HG03139 (cell line): ENCODE measurements around the gene NFIC.

Experiments used
- ATAC-seq: cut with Tn5 transposase; IDR thresholded peaks from one replicate; pipeline ENCODE4 v1.9.1; 2021; ENCODE audit not compliant: unreplicated experiment

Gene NFIC

DNA sequence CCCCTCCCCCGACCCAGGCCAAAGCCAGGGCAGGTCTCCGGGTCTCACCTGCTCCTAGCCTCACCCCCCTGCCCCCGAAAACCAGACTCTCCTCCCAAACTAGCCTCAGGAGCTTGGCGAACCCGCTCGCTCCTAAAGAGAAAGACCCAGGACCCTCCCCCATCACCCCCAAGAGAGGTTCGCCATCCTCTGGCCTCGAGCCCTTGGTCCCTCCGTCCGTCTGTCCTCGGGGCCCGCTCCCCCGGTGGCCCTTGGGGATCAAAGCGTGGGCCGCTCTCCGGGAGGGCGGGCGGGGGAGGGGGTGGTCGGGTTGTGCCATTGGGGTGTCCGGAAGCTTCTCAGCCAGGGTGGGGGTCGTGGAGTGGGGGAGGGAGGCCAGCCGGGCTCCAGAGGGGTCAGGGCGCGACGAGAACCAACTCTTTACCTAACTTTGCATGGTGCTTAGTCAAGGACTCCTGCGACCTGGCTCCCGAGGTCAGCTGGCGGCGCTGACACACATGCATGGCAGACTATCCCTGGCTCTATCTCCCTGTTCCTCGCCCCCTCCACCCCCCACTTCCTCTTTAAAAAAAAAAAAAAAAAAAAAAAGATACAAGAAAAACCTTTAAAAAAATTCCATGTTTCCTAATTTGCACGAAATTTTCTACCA, 98.3 kb downstream of the NFIC start:
- no peak for ATAC-seq

DNA sequence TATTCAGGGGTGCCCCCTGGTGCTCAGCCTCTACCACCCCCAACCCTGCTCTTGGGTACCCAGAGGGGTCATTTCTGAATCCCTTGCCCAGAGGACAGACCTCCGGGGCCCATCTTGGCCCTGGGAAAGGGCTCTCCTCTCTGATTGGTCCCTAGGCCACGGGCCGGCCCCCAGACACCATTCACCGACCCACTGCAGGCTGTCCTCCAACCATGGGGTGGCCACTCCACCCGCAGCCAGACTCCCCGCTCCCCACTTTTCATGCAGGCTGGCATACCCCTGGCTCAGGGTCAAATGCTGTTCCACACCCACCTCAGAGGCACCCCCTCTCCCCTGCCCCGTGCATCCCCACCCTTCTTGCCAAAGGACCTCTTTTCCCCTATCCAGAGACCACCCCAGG, 99.2 kb downstream of the NFIC start:
- ATAC-seq: no peak

DNA sequence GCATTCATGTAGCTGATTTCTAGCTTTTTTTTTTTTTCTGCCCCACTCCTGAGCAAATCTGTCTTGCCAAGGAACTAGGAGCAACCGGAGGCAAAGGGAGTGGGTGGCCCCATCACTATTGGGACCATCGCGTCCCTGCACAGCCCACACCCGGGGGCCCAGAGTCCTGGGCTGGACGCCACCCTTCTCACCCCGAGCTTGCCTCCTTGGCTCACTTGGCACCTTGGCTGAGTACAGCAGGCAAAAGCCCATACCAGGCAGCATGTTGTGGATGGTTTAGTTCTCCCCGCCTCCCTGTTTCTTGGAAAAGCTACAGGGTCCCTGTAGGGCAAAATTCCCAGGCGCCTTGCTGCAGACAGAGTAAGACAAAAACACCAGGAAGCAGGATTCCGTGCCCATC, 100.3 kb downstream of the NFIC start:
- no peak for ATAC-seq

DNA sequence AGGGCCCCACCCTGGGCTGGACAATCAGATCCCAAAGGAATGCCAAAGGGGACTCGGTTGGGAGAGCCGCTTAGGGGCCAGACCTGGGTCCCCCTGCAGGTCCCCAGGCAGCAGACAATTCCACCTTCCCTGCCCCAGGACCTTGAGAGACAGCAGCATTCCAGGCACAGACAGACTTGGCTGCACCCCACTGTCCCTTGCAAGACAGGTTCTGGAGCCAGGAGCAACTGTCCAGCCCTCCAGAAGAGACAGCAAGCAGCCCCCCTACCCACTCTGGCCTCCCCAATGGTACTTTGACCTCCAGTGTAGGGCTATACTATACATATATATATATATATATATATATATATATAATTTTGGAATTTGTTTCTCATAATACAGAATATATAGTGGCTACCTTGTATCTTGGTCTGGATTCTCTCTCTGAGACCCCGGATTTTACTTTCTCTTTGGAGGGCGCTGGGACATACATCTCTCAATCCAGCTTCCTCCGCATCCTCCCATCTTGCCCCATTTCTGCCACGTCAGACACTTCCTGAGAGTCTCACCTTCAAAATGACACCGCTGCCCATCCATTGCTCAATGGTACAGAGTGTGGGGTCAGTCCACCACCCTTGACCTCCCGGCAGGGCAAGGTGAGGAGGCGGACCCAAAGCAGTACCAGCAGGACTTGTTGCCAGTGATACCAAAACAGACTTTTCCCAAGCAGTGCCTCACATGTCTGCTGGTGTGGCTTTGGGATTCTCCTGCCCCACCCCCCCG, 101.2 kb downstream of the NFIC start:
- ATAC-seq: no peak

DNA sequence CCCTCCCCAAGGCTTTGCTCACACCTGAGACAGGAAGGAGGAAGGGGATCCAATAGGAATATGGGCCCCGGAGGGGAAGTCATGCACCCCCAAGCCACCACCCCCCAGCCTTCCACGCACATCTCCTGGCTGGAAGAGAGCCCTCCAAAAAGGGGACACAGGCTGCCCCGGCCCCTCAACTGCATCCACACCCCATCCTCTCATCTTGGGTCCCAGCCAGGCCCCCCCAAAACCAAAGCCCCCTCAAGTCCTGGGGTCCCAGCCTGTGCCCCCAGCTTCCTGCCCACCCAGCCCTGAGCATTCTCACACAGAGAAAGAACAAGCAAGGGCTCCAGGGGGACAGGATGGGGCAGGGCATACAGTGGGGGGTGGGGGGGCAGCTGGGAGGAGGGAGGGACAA, 101.8 kb downstream of the NFIC start:
- ATAC-seq: no peak

DNA sequence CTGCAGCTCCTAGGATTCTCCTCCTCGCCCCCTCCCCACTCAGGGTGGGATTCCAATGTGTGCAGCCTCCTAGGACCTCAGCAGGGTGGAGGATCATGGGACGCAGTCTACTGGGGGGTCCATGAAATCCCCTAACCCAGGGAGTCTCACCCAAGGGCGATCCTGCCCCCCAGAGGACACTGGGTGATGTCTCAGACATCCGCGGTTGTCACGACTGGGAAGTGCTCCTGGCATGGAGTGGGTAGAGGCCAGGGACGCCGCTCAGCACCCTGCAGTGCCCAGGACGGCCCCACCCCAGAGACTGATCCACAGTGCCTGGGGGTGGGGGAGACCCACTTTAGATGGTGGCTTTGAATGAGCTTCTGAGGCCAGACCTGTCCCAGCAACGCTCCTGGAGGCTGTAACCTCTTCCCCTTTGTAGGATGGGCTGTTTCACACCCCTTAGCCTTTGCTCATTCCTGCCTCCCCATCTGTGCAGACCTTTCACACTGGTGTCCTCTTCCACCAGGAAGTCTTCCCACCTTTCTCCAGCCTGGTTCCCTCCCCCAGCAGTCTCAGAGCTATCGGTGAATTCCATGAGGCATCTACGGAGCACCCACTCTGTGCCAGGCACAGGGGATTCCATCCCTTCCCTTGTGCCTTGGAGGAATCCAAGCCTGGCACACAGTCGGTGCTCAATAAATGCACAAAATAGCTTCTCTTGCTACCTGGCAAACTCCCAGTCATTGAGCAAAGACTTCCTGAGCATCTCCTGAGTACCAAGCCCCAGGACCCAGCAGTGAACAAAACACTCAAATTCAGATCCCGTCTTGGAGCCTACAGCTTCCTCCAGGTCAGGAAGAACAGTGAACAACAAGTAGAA, 103.5 kb downstream of the NFIC start:
- no peak for ATAC-seq

DNA sequence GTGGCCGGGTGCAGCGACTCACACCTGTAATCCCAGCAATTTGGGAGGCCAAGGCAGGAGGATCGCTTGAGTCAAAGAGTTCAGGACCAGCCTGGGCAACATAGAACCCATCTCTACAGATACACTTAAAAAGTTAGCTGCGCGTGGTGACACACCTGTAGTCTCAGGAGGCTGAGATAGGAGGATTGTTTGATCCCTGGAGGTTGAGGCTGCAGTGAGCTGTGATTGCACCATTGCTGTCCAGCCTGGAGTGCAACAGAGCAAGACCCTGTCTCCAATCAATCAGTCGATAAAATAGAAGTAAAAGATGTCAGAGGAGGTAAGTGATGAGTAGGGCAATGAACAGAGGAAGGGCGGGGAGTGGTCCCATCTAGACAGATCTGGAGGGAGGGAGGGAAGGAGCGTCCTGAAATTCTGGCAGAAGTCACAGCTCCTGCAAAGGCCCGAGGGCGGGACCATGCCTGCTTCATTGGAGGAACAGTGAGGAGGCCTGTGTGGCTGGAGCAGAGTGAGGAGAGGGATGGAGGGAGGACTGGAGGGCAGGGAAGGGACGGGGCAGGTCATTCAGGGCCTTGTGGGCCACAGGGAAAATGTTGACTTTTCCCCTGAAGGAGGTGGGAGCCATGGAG, 104.2 kb downstream of the NFIC start:
- ATAC-seq: no peak

DNA sequence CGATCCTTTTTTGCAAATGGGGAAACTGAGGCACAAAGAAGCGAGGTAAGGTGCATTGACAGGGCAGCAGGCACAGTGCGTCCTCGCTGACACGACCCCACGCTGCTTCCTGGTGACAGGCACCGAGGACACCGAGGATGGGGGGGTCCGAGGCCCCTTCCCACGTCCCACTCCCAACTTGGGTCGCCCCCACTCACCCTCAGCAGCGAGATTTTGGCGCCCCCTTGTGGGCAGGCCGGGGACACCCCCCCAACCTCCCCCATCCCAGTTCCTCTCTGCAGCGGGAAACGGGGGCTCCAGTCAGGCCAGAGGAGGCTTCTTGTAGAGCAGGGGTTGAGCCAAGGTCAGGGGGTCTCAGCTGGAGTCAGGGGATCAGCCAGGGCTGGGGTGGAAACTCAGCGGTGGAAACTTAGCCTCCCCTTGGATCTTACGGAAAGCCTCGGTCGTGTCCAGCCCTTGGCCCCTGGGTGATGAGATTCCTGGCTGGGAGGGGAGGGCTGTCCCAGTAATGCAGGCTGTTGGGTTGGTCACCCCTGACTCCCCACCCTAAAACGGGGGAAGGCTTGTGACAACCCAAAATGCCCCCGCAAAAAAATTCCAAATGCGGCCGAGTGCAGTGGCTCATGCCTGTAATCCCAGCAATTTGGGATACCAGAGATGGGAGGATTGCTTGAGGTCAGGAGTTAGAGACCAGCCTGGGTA, 105.7 kb downstream of the NFIC start:
- no peak for ATAC-seq

DNA sequence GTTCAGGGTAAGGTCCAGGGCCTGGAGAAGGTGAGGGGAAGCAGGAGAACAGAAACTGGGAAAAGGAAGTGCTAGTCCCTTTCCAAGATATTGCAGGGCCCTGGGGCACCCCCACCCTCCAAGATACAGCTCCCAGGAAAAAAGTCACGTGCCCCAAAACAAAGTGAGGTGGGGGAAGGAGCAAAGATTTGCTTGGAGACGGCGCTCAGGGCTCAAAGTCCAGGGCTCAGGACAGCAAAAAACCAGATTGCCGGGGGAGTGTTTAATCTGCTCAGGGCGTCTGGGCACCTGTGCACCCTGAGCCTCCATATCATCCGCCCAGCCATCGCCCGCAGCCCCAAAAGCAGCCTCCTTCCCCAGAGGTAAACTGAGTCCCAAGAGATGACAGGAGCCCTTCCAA, 107.6 kb downstream of the NFIC start:
- ATAC-seq: no peak

DNA sequence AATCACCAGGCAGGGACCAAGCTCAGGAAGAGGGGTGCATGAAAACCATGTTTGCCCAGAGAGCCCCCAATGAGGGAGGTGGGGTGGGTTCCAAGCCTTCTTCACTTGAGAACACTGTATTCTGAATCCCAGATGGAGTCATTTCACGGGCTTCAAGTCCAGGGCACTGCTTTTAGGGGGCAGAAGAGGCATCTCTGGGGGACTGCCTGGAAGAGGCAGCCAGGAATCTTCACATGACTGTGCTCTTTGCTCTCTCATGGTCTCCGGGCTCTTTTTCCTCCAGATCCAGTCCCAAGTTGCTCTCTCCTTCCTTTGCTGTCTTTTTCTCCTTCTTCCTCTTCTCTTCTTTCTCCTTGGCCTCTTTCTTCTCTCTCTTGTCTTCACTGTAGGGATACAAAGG, 108.2 kb downstream of the NFIC start:
- no peak for ATAC-seq

DNA sequence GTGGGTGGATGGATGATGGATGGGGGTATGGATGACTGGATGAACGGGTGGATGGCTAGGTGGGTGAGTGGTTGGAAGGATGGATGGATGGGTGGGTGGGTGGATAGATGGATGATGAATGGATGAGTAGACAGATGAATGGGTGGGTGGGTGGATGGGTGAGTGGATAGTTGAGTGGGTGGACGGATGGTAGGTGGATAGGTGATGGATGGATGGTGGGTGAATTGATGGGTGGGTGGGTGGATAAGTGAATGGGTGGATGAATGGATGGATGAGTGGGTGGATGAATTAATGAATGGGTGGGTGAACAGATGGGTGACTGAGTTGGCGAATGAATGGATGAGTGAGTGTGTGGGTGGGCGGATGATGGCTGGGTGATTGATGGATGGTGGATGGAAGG, 109.1 kb downstream of the NFIC start:
- ATAC-seq: no peak

DNA sequence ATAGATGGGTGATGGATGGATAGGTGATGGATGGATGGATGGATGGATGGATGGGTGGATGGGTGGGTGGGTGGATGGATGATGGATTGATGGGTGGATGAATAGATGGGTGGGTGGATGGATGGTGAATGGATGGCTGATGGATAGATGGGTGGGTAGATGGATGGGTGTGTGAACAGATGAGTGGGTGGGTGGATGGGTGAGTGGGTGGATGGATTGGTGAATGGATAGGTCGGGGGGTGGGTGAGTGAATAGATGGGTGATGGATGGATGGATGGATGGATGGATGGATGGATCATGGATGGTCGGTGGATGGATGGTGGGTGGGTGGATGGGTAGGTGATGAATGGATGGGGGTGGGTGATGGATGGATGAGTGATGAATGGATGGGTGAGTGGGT, 110.4 kb downstream of the NFIC start:
- no peak for ATAC-seq

DNA sequence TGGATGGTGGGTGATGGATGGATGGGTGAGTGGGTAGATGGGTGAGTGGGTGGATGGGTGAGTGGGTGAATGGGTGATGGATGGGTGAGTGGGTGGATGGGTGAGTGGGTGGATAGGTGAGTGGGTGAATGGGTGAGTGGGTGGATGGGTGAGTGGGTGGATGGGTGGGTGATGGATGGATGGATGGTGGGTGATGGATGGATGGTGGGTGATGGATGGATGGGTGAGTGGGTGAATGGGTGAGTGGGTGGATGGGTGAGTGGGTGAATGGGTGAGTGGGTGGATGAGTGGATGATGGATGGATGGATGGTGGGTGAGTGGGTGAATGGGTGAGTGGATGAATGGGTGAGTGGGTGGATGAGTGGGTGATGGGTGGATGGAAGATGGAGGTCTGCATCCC, 111.1 kb downstream of the NFIC start:
- no peak for ATAC-seq

DNA sequence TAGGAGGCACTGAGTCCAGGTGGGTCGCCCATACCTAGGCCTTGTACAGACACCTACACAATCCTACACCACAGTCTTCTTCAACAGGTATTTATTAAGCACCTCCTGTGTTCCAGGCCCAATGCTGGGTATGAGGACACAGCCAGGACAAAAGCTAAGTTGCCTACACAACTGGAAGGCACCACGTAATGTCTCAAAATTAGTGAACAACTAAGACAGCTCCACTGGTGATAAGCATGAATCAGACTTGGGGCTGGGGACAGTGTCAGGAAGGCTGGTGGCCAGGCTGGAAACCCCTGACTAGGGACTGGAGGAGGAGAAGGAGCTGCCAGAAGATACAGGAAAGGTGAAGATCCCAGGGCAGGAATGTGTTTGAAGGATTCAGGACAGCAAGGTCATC, 111.6 kb downstream of the NFIC start:
- no peak for ATAC-seq

DNA sequence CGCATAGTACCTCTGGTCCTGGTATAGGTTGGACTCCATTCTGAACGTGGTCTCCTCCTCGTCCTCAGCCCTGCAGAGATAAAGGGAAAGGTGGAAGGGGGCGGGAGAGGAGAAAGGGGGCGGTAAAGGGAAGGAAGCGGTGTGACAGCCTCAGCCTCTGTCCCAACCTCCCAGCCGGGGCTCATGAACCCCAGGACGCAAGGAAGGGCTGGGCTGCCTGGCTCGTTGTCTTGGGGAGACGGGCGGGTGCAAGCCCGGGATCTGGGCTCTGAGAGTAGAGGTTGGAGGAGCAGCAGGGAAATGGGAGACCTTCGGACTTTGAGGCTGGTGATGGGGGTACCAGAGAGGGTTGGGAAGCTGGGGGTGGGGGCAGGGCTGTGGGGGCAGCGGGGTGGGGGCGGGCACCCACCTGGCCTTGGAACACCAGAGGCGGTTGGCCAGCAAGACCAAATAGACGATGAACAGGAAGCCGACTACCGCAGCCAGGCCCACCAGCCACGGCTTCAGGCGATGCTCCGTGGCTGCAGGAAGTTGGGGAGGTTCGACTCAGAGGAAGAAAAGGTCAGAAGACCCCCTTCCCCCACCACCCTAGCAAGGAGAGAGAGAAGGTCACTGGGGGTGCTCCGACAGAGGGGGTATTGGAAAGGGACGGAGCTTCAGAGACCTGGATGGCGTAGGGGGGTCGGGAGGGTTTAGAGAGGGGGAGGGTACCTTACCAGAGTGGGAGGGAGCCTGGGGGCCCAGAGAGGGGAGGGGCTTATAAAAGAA, 112.2 kb downstream of the NFIC start:
- ATAC-seq: no peak

DNA sequence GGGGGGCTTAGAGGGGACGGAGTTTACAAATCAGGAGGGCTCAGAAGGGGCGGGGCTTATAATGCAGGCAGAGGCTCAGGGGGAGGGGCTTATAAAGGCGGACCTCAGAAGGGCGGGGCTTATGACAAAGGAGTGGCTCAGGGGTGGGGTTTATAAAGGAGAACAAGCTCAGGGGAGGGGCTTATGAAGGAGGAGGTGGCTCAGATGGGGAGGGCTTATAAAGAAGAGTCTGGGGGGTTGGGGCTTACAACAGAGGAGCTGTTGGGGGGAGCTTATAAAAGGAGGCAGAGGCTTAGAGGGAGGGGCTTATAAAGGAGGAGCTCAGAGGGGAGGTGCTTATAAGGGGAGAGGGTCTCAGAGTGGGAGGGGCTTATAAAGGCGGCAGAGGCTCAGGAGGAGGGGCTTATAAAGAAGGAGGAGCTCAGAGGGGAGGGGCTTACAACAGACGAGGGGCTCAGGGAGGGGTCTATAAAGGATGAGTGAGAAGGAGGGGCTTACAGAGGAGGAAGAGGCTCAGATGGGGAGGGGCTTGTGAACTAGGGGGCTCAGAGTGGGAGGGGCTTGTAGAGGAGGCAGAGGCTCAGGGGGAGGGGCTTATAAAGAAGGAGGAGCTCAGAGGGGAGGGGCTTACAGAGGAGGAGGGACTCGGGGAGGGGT, 112.9 kb downstream of the NFIC start:
- ATAC-seq: no peak

DNA sequence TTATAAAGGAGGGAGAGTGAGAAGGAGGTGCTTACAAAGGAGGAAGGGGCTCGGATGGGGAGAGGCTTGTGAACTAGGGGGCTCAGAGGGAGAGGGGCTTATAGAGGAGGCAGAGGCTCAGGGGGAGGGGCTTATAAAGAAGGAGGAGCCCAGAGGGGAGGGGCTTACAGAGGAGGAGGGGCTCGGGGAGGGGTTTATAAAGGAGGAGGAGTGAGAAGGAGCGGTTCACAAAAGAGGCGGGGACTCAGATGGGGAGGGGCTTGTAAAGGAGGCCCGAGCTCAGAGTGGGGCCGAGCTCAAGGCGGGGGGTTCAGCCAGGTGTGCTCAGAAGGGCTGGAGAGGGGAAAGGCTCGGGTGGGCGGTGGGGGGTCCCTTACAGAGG, 113.4 kb downstream of the NFIC start:
- no peak for ATAC-seq

DNA sequence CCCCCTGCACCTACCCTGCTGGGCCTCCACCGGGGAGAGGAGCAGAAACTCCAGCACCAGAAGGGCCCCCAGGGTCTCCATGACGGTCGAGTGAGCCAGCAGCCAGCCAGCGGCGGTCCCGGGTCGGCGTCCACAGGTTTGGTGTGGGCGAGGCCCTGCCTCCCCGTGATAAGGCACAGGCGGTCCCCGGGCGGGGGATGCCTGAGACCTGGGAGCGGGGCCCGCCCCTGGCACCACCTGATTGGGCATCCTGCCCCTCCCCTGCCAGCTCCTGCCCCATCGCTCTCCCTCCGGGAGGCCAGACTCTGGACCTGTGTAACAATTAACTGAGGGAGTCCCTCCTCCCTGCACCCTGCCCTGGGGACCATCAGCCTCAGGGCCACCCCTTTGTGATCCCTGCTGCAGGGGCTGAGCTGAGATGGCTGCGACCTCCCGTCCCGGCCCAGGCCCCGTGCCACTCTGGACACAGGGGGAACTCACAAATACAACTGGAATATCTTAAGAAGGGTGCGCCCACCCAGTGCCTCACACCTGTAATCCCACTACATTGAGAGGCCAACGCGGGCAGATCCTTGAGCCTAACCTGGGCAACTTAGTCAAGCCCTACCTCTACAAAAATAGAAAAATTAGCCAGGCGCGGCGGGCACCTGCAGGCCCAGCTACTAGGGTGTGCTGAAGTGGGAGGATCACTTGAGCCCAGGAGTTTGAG, 114.2 kb downstream of the NFIC start, which contains the start of gene SMIM24:
TSS of gene SMIM24 (minus strand) at position 143 of the 709 bp plus-strand sequence. CDS start at position 81, 62 bp downstream.
- ATAC-seq: no peak
